Glomerular visceral epithelial cell (primary cell): ENCODE measurements around the gene CATSPERZ.
"Not testable (repeated sequence)": the region's sequence is repeated elsewhere in the genome, so short reads cannot be mapped to it uniquely, and the experiment has no call there.

Experiments
- DNase-seq: peaks from one replicate; pipeline ENCODE4 v3.0.0-alpha.2; 2016; ENCODE audit errors: extremely low spot score

Gene CATSPERZ

GRCh38 chr11:64320556-64320955 lies 20.4 kb downstream of the CATSPERZ start:
- no peak for DNase-seq

- DNase-seq: no peak
Observed at GRCh38 chr11:64321026-64321425, 20.9 kb downstream of the CATSPERZ start.

GRCh38 chr11:64321533-64321932 lies 21.4 kb downstream of the CATSPERZ start:
- DNase-seq: peak; percentile 67

GRCh38 chr11:64322925-64323260 lies 22.7 kb downstream of the CATSPERZ start:
- DNase-seq: no peak

- DNase-seq: no peak
Observed at GRCh38 chr11:64323373-64323772, 23.2 kb downstream of the CATSPERZ start.

- not testable (repeated sequence) for DNase-seq
Observed at GRCh38 chr11:64323984-64324383, 23.8 kb downstream of the CATSPERZ start.

- DNase-seq: no peak
Observed at GRCh38 chr11:64324692-64325469, 24.7 kb downstream of the CATSPERZ start.

GRCh38 chr11:64327375-64327774 lies 27.2 kb downstream of the CATSPERZ start:
- DNase-seq: no peak

GRCh38 chr11:64327993-64328392 lies 27.8 kb downstream of the CATSPERZ start:
- DNase-seq: no peak

GRCh38 chr11:64330888-64331287 lies 30.7 kb downstream of the CATSPERZ start:
- no peak for DNase-seq

GRCh38 chr11:64331569-64332371 lies 31.6 kb downstream of the CATSPERZ start:
- DNase-seq: peak; percentile 95

- DNase-seq: no peak
Observed at GRCh38 chr11:64333556-64333955, 33.4 kb downstream of the CATSPERZ start.

GRCh38 chr11:64334764-64335735 lies 34.9 kb downstream of the CATSPERZ start:
- DNase-seq: peak; percentile 97

GRCh38 chr11:64337538-64338249 lies 37.5 kb downstream of the CATSPERZ start:
- no peak for DNase-seq

GRCh38 chr11:64338716-64339115 lies 38.6 kb downstream of the CATSPERZ start:
- no peak for DNase-seq

- DNase-seq: no peak
Observed at GRCh38 chr11:64339286-64339685, 39.1 kb downstream of the CATSPERZ start.

- DNase-seq: no peak
Observed at GRCh38 chr11:64339754-64340408, 39.7 kb downstream of the CATSPERZ start, which contains the start of gene CCDC88B. CCDC88B (plus strand) TSS chr11:64340204; CDS start chr11:64340267, 63 bp downstream.

GRCh38 chr11:64340671-64341335 lies 40.6 kb downstream of the CATSPERZ start:
- no peak for DNase-seq

GRCh38 chr11:64341429-64341828 lies 41.3 kb downstream of the CATSPERZ start:
- DNase-seq: no peak
